A172 (cell line): ENCODE results near the gene ZIC5. TPM values are rescaled to one million over a fixed set of nuclear protein-coding genes. Genes with fewer than 3 reads are reported as not detected.

Experiments
- DNase-seq: peaks from one replicate; pipeline ENCODE4 v3.0.0-alpha.2; 2015; ENCODE audit warnings: low spot score
- total RNA-seq: library from RNA; depleted of rRNA; stranded (reverse); fragments of >200 nt; shearing (Covaris generic); gene quantifications from 2 replicates; pipeline ENCODE4 v1.2.3, GENCODE V29; 2014

Gene ZIC5
- total RNA-seq, 1 experiment from 2014 or later, result 2.4 TPM

DNA sequence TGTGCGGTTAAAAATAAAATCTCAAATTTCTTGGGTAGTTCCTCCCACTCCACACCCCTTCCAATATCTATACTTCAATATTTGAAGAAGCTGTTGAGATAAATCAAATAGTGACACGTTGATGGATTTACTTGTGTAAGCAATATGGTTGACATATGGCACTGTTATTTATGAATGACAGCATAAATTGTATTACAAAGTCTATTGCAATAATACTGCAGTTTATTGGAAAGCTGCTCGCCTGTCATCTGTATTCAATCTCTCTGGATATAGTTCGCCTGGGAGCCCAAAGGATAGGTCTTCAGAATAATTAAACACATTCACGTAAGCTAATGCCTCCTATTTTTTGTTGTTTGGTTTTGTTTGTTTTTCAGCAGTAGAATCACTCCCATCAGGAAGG is 5.0 kb upstream of the ZIC5 start:
- no peak for DNase-seq

DNA sequence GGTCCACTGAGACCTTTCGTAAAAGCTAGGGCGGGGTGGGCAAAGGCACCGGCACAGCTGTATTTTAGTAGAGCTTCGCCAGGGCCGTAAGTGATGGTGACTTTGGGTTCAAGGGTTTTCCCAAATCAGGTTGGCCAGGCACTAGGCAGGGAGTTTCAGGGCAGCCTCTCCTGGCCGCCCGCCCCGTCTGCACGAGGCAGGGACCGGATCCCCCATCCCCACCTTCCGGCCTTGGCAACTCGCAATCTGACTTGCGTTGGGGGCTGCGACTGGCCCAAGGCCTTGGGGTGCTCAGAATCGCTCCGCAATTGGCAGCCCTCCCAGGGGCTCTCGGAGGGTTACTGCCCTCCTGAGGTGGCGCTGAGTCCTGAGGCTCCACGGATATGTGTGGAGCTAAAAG is 4.1 kb upstream of the ZIC5 start:
- no peak for DNase-seq

DNA sequence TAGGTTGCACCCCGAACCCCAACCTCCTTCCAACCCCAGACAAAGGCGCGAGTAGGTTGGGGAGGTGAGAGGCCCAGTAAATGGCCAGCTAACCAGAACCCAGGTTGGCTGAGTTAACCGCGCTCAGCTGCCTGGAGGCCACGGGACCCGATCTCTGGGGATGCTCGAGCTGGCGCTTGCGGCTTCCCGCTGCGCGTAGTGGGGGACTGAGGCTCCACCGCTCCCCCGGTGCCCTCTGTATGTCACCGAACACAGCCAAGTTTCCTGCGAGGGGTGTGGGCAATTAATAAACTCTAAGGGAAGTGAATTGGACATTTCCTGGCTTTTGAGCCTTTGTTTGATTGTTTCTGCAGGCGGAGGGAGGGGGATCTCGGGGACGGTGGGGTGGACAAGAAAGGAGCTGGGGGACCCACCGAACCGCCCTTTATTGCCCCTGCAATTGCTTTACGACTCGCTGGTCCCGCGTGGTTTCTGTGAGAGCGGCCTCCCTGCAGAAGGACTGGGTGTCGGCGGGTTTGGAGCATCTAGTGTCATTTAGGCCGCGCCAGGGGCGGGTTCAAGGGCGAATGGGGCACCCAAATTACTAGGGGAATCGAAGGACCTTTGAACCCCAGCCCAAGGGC is 3.5 kb upstream of the ZIC5 start:
- no peak for DNase-seq

DNA sequence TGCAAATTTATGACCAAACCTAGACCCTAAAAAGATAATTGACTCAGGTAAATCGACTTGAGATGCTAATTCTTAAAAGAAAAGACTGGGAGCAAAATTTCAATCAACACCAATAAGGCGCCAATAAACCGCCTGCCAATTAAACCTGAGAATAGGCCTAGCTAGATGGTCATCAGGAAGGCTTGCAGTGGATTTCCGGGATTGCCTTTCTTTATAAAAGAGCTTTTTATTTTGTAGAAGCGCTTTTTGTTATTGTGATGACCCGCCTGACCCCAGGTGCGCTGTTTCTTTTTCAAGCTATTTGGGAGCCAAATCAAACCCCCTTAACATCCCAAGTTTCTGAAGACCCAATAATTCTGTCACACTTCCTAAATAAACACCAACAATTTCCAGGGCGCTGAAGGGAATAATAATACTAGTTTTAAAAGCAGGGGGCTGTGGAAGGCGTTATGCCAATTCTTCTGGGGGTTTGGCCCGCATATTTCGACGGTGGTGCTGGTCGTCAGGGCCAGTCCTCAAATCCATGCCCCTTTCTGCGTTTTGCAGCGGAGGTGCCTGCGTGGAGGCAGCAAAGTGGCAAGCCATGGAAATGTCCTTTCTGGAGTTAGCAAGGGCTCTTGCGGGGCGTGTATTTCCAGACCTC is 2.9 kb upstream of the ZIC5 start:
- DNase-seq, result no peak

DNA sequence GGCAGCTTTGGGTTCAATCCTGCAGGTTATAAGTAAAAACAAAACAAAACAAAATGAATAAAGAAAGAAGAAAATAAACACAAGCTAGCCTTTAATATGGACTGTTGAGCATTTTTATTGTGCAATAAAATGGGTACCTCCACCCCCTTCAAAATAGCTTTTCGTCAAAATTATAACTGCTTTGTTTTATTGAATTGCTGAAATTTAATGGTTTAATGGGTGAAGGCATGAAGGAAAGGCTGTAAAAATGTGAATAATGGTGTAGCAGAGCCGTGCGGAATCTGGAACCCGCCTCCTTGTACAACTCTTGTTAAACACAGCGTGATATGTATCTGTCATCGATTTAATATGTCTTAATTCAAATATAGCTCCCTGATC is 2.2 kb upstream of the ZIC5 start:
- no peak for DNase-seq

DNA sequence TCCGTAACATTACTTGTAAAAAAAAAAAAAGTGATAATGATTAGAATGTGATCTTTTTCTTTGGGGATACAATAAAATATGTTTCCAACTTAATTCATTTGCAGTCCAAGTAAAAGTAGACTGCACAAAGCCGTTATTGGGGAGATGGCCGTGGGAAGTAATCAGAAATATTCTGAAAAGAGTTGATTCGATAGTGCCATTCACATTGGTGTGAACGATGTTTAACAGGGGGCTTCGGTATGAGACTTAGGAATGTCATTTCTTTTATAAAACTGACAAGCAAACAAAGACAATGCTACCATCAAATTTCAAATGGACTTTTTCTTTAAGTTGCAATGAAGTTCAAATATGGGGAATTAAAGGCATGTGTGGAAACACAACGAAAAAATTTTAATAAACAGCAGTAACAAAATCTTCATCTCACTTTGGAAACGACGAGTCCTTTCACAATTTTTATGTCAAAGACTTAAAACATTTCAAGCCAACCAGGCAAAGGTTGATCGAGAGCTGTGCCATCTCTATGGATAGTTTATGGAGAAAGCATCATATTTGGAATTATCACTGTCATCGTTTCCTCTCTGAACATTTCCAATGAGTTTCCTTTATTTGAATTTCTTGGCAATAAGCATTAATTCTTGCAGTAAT is 1.7 kb upstream of the ZIC5 start:
- no peak for DNase-seq

DNA sequence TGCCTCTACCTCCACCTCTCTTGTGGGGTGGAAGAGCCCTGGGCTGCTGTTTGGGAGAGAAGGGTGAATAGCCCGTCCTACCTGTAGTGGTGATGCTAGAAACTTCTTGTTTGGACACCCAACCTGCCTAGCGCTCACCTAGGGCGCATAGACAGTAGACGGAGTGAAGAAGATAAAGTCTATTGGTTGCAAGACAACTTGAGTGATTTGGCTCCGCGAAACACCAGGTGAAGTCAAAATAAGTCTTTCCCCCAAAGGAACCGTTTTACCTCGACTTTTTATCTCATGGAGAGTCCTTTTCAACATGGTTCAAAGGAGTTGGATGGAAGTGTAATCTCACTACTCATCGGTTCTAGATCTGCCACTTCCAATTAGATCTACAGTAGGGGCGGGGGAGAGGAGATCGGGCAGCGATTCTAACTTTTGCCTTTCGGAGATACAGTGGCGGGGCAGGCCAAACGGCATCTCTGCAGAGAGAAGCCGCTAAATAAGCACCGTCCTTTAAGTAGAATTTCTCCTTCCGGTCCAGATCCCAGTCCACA is 694 bp upstream of the ZIC5 start:
- DNase-seq, result no peak

DNA sequence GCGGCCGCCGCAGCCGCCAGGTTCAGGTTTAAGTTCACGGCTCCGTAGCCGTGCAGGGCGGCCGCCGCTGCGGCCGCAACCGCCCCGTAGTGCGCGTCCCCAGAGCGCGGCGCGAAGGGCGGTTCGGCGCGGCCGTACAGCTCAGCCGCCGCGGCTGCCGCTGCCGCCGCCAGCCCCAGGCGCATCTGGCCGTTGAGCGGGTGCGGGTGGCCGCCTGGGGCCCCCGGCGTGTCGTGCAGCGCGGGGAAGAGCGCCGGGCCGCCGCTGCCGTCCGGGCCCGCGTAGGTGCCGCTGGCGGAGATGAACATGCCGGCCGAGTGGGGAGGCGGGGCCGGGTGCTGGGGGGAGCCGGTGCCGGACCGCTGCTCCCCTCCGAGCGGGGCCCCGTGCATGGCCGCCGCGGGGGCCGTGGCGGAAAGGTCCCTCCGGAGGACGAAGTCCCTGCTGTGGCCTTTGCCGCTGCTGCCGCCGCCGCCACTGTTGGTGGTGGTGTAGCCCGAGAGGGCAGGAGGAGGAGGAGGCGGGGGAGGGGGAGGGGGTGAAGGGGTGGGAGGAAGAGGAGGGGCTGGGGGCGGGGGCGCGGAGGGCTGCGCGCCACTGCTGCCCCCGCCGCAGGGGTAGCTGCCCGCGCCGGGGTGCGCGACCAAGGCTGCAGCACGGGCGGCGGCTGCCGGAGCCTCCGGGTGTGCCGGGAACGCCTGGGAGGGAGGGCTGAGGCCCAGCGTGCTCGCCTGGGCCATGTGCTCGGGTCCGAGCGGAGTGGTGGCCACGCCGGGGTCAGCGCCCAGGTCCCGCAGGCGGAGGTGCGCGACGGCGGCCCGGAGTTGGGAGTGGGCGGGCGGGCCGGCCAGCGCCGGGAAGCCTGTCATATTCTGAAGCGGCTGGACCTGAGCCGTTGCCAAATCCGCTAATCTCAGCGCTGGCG is 654 bp downstream of the ZIC5 start:
- DNase-seq, result no peak

DNA sequence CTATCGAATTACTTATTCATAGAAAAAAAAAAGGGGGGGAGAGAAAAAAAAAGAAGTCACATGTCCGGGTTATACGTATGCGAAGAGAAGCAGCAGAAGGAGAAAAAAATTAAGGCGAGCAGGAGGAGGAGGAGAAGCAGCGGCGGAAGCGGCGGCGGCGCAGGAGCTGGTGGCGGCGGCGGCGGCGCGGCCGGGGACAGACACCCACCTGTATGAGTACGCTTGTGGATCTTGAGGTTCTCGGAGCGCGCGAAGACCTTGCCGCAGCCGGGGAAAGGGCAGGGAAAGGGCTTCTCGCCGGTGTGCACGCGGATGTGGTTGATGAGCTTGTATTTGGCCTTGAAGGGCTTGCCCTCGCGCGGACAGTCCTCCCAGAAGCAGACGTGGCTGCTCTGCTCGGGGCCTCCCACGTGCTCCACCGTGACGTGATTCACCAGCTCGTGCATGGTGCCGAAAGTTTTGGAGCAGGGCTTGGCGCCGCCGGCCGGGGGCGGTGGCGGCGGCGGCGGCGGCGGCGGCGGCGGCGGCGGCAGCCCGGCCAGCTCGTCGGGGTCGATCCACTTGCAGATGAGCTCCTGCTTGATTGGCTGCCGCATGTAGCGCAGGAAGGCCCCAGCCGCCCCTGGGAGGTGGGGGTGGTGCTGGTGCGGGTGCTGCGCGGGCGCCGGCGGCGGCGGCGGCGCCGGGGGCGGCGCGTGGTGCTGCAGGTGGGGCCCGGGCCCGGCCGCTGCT is 1.5 kb downstream of the ZIC5 start:
- DNase-seq, result peak; percentile 53

DNA sequence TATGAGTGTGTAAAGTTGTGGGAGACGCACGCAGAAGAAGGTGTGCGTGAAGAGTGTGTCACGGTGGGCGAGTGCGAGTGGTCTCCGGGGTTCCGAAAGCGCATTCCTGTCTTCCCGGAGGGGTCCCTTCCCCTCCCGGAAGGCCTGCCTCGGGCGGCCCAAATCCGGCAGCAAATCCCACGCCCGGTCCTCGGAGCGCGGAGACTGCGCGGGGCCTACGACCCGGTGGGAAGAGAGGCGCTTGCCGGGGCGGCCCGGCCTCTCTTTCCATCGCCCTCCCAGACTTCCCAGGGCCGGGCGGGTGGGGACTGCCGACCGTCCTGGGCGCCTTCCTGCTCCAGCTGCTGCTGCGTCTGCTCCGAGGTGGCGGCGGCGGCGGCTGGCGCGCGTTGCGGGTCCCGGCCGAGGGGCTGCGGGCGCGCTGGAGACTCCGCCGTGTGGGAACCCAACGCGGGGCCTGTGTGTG is 2.1 kb downstream of the ZIC5 start:
- no peak for DNase-seq

DNA sequence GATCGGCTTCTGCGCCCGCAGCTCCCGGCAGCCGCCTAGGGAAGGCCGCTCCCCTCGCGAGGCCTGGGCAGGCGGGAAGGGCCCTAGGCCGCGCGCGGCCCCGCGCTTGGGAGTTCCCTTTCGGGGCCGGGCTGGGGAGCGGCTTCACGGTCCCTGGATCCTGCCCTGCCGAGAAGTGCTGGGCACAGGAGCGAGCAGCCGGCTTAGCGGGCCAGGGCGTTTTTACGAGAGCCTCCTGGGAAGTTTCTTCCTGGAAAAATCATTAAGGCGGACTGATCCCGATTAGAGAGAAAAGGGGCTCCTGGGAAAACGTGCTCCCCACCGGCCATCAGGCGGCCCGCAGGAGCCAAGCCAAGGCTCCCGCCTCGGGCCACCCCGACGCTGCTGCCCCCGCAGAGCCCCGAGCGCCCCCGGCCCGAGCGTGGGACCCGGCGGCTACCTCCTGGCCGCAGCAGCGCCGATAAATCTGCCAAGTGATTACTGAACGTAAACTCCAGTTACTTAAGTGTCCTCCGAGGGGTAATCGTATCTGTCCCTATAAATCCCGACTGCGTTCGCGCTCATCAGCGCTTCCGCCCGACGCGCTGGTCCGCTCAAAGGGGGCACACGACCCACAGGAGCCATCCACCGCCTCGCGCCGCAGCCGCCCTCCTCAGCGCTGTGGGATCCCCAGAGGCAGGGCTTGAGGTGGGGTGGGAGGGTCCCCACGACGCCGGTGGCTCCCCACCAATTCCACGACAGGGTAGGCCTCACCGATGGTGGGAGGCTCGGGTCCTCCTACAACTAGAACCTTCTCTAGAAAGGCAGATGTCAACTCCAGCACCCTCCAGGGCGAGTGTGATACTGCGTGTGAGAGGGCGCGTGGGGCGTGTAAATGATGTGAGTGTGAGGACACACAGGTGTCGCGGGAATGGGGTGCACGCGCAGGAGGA is 2.8 kb downstream of the ZIC5 start:
- no peak for DNase-seq

DNA sequence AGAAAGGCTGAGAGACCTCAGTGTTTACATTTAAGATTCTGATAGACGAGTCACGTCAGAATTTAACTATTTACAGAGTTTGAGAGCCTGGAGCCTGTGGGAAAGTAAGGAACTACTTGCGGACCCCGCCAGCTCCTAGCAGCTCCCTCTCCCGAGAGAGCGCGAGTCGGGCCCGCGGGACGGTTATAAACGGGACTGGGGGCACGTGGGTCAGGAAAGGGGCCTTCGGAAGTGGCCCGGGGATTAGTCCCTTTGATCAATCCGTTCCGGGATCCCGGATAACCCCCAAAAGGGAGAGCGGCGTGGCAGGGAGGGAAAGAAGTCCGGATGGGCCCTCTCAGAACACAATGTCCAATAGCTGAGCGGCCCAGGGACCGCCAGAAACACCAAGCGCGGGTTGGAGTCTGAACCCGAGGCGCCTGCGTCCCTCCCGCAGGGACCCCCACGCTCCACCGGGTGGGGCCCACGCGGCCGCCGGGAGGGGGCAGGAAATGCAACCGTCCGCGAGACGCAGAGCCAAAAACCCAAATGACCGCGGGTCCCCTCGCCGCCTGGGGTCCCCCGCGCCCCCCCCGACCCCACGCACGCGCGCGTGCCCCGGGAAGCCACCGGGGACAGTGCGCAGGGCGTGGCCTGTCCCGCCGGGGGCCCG is 3.6 kb downstream of the ZIC5 start:
- no peak for DNase-seq

DNA sequence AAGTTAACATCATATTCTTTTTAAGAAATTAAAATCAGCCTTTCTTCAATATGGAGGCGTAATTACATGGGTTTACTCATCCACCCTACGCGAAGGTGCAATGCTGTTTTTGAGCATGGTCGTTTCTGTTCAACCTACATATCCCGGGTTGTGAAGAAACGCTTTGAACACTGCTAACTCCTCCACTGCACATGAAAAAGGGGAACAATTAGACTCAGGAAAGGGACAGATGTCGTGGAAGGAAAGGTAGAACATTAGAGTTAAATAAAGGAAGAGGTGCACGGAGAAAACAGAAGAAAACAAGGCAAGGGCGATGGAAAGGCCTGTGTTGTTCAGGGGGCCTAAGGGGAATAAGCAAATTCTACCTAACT is 4.1 kb downstream of the ZIC5 start:
- no peak for DNase-seq

DNA sequence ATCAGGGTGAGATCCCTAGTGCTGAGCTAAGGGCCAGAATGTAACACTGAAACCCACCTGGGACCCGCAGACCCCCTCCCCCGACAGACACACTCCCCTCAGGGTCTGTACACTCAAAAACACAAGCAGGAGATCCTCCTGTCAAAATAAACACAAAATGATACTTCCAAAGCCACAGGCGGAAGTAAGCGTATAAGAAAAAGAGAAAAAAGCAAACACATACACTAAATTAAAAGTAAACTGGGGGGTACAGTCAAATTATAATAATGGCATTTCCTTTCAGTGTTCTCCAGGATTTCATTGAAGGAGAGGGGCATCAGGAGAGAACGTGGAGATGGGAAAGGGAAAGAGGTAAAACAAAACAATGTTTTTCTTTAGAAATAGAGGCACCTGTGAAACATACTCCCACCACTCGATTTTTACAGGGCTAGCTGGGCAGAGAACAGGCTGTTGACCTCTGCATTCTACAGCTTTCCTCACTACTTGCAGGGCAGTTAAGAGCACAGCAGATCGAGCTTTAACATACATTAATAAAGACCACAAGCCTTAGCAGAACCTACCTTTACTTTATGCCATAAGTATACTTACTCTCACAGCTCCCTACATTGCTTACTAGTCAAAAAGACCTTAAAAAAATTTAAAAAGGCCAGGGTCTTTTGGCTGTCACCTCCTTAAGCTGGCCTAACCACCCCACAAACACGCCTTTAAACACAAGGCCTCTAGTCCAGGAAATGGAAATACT is 5.3 kb downstream of the ZIC5 start:
- no peak for DNase-seq

DNA sequence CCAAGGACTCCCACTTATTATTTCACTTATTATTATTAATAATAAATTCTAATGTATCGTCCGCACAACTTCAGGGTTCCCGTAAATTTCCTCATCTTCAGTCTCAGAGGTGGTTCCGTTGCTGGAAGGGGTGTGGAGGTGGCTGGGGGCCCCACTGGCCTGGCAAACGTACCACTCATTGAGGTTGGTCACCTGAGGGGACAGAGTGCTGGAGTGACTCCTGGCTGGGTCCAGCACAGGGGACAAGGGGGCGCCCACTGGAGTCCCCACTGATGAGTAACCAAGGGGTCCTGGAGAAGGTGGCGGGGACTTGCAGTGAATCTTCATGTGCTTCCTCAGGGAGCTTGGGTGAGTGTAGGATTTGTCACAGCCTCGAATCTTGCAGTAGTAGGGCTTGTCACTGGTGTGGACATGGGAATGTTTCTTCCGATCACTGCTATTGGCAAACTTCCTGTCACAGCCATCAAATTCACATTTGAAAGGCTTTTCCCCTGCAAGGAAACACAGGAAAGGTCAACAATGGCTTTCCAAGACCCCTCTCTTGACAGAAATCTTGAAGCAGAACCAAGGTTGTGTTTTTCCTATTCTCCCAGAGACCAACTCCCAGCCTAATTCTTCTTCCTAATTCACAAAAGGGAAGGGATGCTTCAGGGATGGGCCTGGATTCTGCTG is 6.1 kb downstream of the ZIC5 start:
- DNase-seq, result no peak

DNA sequence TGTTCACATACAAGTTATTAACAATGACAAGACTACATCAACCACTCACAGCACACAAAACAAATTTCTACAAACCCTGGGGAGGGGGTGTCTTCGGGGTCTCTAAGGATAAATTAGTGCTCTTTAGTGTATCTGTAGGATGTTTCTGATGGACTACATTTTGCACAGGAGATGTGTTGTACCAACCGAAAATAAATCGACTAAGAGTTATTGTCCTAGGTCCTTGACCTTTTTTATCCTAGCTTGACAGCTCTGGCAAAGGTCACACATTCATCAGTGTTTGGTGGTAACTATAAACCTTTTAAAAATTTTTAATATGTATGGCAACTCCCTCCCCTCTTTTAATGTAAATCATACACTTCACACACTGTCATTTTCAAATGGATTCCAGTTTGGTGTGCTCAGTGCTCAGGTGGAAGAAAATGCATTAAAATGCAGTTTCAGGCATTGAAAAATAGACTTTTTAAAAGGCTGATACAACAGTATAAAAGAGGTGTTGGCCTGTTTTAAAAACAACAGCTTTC is 7.7 kb downstream of the ZIC5 start:
- no peak for DNase-seq

DNA sequence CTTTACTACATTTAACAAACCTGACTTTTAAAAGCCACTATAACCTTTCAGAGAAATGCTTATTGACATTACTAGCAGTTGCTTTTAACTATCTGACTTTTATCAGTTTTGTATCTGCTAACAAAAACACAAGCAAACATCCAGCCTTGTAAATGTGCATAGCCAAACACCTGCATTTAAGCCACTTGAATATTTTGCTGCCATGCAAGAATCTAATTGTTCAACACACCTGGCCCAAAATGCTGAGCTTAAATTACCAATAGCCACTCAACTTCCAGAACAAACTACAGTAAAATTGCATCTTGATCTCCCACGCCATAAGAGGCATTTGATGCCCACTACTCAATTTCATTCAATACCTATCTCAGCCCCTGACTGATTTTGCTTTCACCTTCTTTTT is 9.3 kb downstream of the ZIC5 start:
- DNase-seq, result no peak

DNA sequence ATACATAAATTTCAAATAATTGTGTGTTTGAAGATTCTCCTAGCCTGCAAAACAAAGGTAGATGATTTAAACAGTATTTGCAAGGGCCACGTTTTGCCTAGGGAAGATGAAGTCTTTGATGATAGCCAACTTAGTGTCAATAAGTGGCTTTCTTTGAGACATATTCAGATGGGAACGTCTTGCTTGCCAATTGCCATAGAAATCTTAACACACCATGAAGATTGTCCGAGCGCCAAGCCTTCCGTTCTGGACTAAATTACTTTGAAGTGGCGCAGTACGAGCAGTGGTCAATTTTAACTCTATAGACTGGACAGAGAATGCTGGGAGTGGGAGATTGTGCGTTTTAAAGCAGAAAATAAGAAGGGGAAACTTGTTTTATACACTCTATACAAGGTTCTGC is 9.9 kb downstream of the ZIC5 start:
- DNase-seq, result no peak
